Esophagus muscularis mucosa (tissue), 4 donors: ENCODE results near the gene LMNTD1. TPM values are rescaled to one million over a fixed set of nuclear protein-coding genes. Genes with fewer than 3 reads are reported as not detected.

ENCODE experiments used
- DNase-seq: peaks from one replicate; pipeline ENCODE4 v3.0.0-alpha.2; 2017; ENCODE audit errors: extremely low spot score
- H3K27ac ChIP-seq, 4 donors: fragments of 200-600 bp; sonication (generic); replicated peaks in 1 of 4; 1 replicate in 3 of 4; 2 replicates in 1 of 4; pipeline ENCODE4 v1.5.1; 2016 to 2019; ENCODE audit warnings: mild to moderate bottlenecking in 1 of 4
- H3K27me3 ChIP-seq, 4 donors: fragments of 200-600 bp; sonication (generic); one replicate each; pipeline versions ENCODE4 v1.5.1 to v1.6.0; 2016 to 2019
- H3K36me3 ChIP-seq, 4 donors: fragments of 200-600 bp; sonication (generic); one replicate each; pipeline ENCODE4 v1.5.1; 2016 to 2019
- H3K4me1 ChIP-seq, 4 donors: fragments of 200-600 bp; sonication (generic); one replicate each; pipeline ENCODE4 v1.5.1; 2016 to 2019
- H3K4me3 ChIP-seq, 4 donors: fragments of 200-600 bp; sonication (generic); 1 replicate in 2 of 4; 2 replicates in 2 of 4; pipeline ENCODE4 v1.5.1; 2016 to 2019; ENCODE audit warnings: mild to moderate bottlenecking in 4 of 4, moderate library complexity in 1 of 4
- H3K9me3 ChIP-seq, 4 donors: fragments of 200-600 bp; sonication (generic); 1 replicate in 3 of 4; 2 replicates in 1 of 4; pipeline ENCODE4 v1.5.1; 2016 to 2019
- CTCF ChIP-seq, 3 experiments: fragments of 200-600 bp in 2 of 3; fragments of 450-650 bp in 1 of 3; sonication (generic) in 2 of 3; IDR thresholded peaks; one replicate each; pipeline ENCODE4 v1.5.1; 2017 to 2019; ENCODE audit warnings: antibody characterized with exemption in 3 of 3, mild to moderate bottlenecking in 2 of 3, moderate library complexity in 1 of 3
- EP300 ChIP-seq: sonication (generic); formaldehyde crosslinking; IDR thresholded peaks from one replicate; pipeline ENCODE4 v1.6.1; 2017; ENCODE audit warnings: antibody characterized with exemption
- POLR2A ChIP-seq: fragments of 450-650 bp; IDR thresholded peaks from one replicate; pipeline ENCODE4 v1.6.1; 2017; ENCODE audit warnings: antibody characterized with exemption, moderate library complexity, mild to moderate bottlenecking, low read depth
- POLR2AphosphoS5 ChIP-seq, 2 donors: sonication (generic); formaldehyde crosslinking; IDR thresholded peaks; one replicate each; pipeline ENCODE4 v1.6.1; 2017; ENCODE audit warnings: antibody characterized with exemption in 2 of 2
- WGBS: methylation state at CpG from one replicate; pipeline ENCODE4 v1.1.5; 2018; 5-methylcytosine and 5-hydroxymethylcytosine counted together
- intact Hi-C: fragments of 100-400 bp; cut with DNase I; formaldehyde crosslinking; loops from one replicate; pipeline ENCODE4 v1.15.1; 2023
- total RNA-seq, 4 donors: library from RNA; depleted of rRNA; stranded (reverse); fragments of >200 nt; gene quantifications; one replicate each; pipeline versions ENCODE4 v1.1.0 to v1.2.1, GENCODE V29; 2016

The LMNTD1 gene
- total RNA-seq, 4 donors from 2014 or later, result 0.75 to 1.8 (median 1.2) TPM; not detected in 1

- DNase-seq, result no peak
- H3K36me3 ChIP-seq, result no peaks in the 10 kb centered on the region
- no peak for TF ChIP-seq POLR2A
- TF ChIP-seq EP300, result no peak
- TF ChIP-seq CTCF (IDR thresholded peaks at IDR 0.05), result no peak
- TF ChIP-seq POLR2AphosphoS5 (IDR thresholded peaks at IDR 0.05), result no peak
- intact Hi-C loops, result no loop called here
- H3K27me3 ChIP-seq, result no peaks in the 10 kb centered on the region
- no peaks in the 10 kb centered on the region for H3K4me1 ChIP-seq
- H3K4me3 ChIP-seq, result no peak overlapping the region
- no peaks in the 10 kb centered on the region for H3K9me3 ChIP-seq
- no peak overlapping the region for H3K27ac ChIP-seq
Measured at GRCh38 chr12:25503666-25504065, 49.4 kb downstream of the LMNTD1 start.

- intact Hi-C loops, result no loop called here
- Histone ChIP-seq H3K27ac (no peak overlapping the region), H3K4me1 (no peaks in the 10 kb centered on the region), H3K27me3 (no peaks in the 10 kb centered on the region), H3K36me3 (no peaks in the 10 kb centered on the region), H3K4me3 (no peak overlapping the region), H3K9me3 (peaks cover 0 to 6% (median 2%) of the 10 kb centered on the region in 4 donors)
- DNase-seq, result no peak
- WGBS, result 79% methylated on average over 1 of the region's 1 CpG
- TF ChIP-seq POLR2AphosphoS5 (IDR thresholded peaks at IDR 0.05), result no peak
- TF ChIP-seq CTCF (IDR thresholded peaks at IDR 0.05), result no peak
- TF ChIP-seq POLR2A, result no peak
- TF ChIP-seq EP300, result no peak
Measured at GRCh38 chr12:25502596-25502995, 50.5 kb downstream of the LMNTD1 start.

GRCh38 chr12:25502118-25502517 is 51.0 kb downstream of the LMNTD1 start:
- DNase-seq, result no peak
- WGBS, result 75% methylated on average over 3 of the region's 3 CpGs

GRCh38 chr12:25501549-25501948 is 51.5 kb downstream of the LMNTD1 start:
- DNase-seq, result no peak
- no peak overlapping the region for H3K4me3 ChIP-seq
- 83% methylated on average over 1 of the region's 1 CpG for WGBS

More at GRCh38 chr12:25502118-25502517, 51.0 kb downstream of the LMNTD1 start:
- H3K27me3 ChIP-seq, result no peaks in the 10 kb centered on the region
- intact Hi-C loops, result no loop called here
- peaks cover 0 to 6% (median 2%) of the 10 kb centered on the region in 4 donors for H3K9me3 ChIP-seq
- no peak overlapping the region for H3K4me3 ChIP-seq
- H3K36me3 ChIP-seq, result no peaks in the 10 kb centered on the region
- H3K27ac ChIP-seq, result no peak overlapping the region
- peaks cover 0 to 1% (median 0%) of the 10 kb centered on the region in 4 donors for H3K4me1 ChIP-seq
- no peak for TF ChIP-seq CTCF (IDR thresholded peaks at IDR 0.05)
- no peak for TF ChIP-seq POLR2AphosphoS5 (IDR thresholded peaks at IDR 0.05)
- TF ChIP-seq POLR2A, result no peak
- TF ChIP-seq EP300, result no peak

More at GRCh38 chr12:25501549-25501948, 51.5 kb downstream of the LMNTD1 start:
- TF ChIP-seq EP300 (no peak), POLR2A (no peak), CTCF (IDR thresholded peaks at IDR 0.05) (no peak), POLR2AphosphoS5 (IDR thresholded peaks at IDR 0.05) (no peak)
- no peaks in the 10 kb centered on the region for H3K27me3 ChIP-seq
- peaks cover 0 to 7% (median 0%) of the 10 kb centered on the region in 4 donors for H3K4me1 ChIP-seq
- H3K36me3 ChIP-seq, result no peaks in the 10 kb centered on the region
- no peak overlapping the region for H3K27ac ChIP-seq
- peaks cover 0 to 6% (median 2%) of the 10 kb centered on the region in 4 donors for H3K9me3 ChIP-seq
- intact Hi-C loops, result no loop called here
